ENCODE data around the gene DENND4C.
A peak's percentile ranks its signal among the peaks of the same experiment; 100 is the strongest.
"Not testable (repeated sequence)": the region's sequence is repeated elsewhere in the genome, so short reads cannot be mapped to it uniquely, and the experiment has no call there.

DENND4C gene

DNA sequence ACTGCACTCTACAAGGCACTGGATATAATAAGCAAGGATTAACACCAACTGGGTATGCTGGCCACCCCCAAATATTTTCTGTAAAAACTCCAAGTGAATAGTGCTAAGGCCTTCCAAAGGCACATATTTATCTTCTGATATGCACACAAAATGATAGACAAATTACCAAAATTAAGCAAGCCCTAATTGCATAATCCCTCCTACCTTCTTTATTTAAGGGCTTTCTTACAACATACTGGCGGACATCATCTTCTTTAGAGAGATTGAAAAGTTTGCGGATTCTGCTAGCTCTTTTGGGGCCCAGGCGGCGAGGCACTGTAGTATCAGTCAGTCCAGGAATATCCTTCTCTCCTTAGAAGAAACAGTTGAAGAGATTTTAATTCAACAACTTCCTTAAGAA is 147.7 kb downstream of the DENND4C start:
- peak; percentile 25 for DNase-seq

DNA sequence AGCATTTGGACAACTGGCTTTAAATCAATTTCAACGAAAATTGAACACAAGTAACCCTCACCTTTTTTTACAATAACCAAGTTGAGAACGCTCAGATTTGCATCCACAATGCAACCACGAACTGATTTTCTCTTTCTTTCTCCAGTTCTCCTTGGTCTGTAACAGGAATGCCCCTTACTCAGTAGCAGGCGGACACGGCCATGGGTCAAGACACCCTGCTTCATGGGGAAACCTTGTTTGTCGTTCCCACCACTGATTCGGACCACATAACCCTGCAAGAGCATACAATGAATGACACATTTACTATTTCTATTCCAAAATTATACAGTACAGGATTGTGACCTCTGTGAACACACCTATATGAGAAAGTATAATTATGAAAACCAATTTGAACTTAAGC is 148.2 kb downstream of the DENND4C start:
- DNase-seq, result peak; percentile 28

DNA sequence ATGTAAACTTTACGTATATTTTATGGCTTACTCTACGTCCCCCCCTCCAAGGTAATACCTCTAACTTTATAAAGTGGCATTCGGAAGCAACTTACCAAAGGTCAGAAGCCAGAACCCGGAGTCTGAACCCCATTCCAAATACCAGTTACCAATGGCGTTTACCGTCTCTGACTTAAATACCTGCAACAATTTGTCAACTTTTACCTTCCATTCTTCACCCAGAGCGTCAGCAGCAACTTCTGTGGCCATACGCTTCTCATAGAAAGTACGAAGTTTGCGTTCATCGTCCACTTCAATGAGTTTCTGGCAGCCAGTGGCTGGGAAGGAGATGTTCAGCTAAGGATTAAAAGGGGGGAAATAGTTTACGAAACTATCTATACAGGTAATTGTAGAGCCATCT is 148.8 kb downstream of the DENND4C start:
- no peak for DNase-seq

GRCh38 chr9:19379697-19380046 is 149.2 kb downstream of the DENND4C start:
- DNase-seq, result peak; percentile 51

DNA sequence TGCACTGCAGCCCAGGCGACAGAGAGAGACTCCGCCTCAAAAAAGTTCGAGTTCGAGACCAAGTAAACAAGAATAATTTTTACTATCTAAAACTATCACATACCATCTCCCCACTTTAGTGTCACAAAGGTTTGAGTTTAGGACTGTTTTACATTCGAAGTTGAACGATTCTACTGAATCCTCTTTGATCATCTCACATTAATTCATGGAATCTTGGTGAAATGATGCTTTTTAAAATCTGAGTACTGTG is 150.3 kb downstream of the DENND4C start:
- DNase-seq, result no peak

DNA sequence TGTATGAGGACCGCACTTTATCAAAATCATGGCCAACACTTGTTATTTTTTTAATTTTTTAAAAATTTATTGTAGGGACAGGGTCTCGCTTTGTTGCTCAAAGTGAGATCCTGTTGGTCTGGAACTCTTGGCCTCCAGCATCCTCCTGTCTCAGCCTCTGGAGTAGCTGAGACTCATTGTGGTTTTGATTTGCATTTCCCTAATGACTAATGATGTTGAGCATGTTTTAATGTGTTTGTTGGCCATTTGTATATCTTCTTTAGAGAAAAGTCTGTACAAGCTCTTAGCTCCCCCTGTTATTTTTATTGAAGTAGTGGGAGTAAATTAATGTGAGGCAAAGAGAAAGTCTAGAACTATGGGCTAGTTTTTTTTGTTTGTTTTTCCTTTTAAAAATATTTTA is 151.2 kb downstream of the DENND4C start:
- DNase-seq, result peak; percentile 8

GRCh38 chr9:19385212-19385611 is 154.7 kb downstream of the DENND4C start:
- DNase-seq, result not testable (repeated sequence)

GRCh38 chr9:19385786-19386501 is 155.5 kb downstream of the DENND4C start:
- DNase-seq, result no peak

DNA sequence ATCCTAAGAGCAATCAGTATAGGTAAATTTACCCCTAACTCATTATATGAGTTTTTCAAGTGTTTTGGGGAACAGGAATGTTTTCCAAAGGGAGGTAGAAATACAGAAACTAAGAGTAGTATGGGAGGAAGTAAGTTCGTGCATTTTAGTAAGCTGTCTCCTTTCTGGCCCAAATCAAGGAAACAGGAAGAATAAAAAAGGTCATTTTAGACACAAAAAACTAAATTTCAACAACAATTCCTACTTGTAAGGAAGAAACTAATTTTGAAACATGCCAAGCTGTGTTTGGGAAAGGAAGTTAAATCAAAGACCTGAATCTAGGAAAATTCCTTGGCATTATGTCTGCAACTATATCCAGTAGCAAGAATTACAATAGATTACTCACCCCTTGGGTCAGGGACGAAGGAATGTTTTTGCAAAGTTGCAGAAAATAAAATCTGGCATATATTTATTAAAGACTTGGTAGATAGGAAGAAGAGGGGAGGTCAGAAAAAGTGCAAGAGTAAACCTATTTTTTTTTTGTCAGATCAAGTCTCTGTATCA is 156.1 kb downstream of the DENND4C start:
- no peak for DNase-seq

DNA sequence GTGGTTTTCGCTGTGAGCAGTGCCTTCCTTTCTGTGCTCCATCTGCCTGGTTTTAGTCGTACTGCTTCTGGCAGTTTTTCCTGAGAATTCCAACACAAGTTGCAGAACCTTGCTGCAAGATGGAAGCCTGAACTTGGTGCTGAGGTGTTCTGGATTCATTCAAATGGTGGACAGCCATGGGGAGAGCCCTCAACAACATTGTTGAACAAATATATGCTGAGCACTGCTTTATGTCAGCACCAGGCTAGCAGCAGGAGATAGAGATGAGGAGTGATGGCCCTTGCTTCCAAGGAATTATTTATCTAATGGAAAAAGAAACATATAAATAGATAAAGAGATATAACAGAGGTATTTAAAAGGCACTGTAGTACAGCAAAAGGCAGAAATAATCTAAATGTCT is 156.8 kb downstream of the DENND4C start:
- no peak for DNase-seq

DNA sequence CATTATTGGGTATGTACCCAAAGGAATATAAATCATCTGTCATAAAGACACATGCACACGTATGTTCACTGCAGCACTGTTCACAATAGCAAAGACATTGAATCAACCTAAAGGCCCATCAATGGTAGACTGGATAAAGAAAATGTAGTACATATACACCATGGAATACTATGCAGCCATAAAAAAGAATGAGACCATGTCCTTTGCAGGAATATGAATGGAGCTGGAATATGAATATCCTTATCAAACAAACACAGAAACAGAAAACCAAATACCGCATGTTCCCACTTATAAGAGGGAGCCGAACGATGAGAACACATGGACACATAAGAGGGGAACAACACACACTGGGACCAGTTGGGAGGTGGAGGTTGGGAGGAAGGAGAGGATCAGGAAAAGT is 159.0 kb downstream of the DENND4C start:
- not testable (repeated sequence) for DNase-seq

- DNase-seq, result no peak
Observed at GRCh38 chr9:19397845-19398244, 167.4 kb downstream of the DENND4C start.

GRCh38 chr9:19403231-19403630 is 172.7 kb downstream of the DENND4C start:
- not testable (repeated sequence) for DNase-seq

GRCh38 chr9:19404283-19405075 is 174.0 kb downstream of the DENND4C start:
- no peak for DNase-seq

- no peak for DNase-seq
Observed at GRCh38 chr9:19405771-19406170, 175.3 kb downstream of the DENND4C start.

DNA sequence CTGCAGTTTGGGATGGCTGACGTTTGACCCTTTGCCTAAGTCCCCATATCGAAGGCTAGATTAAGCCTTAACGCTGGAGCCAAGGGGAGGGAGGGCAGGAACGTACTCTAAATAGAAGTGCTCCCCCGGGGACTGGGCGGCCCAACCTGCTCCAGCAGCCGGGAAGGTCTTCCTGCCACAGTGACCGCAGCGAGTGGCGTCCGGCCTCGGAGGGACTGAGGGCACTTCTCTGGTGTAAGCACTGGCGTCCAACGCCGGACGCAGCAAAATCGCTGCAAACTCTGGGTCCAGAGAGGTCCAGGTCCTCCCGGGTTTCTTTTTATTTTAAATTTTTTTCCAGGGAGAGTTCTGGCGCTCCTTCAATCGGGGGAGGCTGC is 177.8 kb downstream of the DENND4C start:
- no peak for DNase-seq

DNA sequence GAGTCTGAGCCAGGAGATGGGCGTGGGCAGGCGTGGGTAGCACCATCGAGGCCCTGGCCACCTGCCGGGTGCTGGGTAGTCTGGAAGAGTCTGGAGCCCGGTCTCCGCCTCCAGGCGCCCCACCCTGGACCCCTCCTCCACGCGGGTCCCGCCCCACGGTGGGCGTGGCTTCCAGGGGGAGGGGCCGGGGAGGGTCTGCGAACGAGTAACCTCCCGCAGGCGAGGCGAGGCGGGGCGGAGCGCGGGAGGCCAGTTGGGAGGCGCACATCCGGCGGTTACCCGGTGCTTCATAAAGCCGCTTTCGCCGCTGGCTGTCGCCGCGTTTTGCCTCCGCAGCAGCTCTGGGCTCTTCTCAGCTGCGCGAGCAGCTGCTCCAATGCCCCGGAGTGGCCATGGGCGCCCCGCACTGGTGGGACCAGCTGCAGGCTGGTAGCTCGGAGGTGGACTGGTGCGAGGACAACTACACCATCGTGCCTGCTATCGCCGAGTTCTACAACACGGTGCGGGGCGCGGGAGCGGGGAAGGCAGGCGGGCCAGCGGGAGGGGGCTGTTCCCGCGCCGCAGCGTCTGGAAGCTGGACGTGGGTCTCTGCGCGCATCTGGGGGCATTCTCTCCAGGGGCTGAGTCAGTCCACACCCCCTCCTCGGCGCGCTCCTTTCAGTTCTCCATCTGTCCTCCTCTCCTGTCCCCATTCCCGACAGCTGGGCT is 178.4 kb downstream of the DENND4C start, which contains the start of gene ACER2:
ACER2 (plus strand) TSS at position 317 of the 708 bp plus-strand sequence; CDS start at position 393, 76 bp downstream.
- peak; percentile 96 for DNase-seq

- DNase-seq, result peak; percentile 41
Observed at GRCh38 chr9:19409401-19410194, 179.1 kb downstream of the DENND4C start.

DNA sequence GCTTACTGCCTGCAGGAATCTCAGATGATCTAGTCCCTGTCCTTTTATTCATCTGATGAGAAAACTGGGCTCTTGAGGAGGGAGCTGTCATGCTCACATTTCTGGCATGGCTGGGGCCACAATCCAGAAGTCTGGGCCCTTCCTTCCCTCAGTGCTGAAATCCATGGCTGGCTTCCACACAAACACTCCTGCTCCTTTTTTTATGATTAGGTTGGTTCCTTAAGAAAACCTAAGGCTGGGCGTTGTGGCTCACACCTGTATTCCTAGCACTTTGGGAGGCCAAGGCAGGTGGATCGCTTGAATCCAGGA is 179.7 kb downstream of the DENND4C start:
- DNase-seq, result no peak

DNA sequence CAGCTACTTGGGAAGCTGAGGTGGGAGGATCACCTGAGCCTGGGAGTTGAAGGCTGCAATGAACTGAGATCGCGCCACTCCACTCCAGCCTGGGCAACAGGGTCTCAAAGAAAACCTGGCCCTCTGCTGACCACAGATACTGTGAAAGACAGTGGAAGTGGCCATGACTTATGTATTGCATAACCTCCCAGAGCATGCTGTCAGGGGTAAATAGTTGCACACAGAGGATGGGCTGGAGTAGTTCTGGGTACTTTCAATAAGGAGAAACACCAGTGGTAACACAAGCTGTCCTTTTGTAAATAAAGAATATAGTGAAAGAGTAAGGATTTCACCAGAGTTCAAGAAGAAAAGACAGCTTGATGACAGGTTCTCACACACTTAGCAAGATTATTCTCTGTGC is 180.1 kb downstream of the DENND4C start:
- no peak for DNase-seq

GRCh38 chr9:19411316-19411715 is 180.8 kb downstream of the DENND4C start:
- no peak for DNase-seq

GRCh38 chr9:19413456-19413855 is 183.0 kb downstream of the DENND4C start:
- DNase-seq, result not testable (repeated sequence)

GRCh38 chr9:19416143-19416542 is 185.7 kb downstream of the DENND4C start:
- no peak for DNase-seq
